ENCODE results near the gene SERPINE1. TPM values are rescaled to one million over a fixed set of nuclear protein-coding genes. Genes with fewer than 3 reads are reported as not detected.
"Not testable (repeated sequence)": the region's sequence is repeated elsewhere in the genome, so short reads cannot be mapped to it uniquely, and the experiment has no call there.

SERPINE1 gene
- polyA plus RNA-seq: 1 to 10 TPM in 2 of 3 donors, not detected in 1; 1.4 to 1.5 TPM

DNA sequence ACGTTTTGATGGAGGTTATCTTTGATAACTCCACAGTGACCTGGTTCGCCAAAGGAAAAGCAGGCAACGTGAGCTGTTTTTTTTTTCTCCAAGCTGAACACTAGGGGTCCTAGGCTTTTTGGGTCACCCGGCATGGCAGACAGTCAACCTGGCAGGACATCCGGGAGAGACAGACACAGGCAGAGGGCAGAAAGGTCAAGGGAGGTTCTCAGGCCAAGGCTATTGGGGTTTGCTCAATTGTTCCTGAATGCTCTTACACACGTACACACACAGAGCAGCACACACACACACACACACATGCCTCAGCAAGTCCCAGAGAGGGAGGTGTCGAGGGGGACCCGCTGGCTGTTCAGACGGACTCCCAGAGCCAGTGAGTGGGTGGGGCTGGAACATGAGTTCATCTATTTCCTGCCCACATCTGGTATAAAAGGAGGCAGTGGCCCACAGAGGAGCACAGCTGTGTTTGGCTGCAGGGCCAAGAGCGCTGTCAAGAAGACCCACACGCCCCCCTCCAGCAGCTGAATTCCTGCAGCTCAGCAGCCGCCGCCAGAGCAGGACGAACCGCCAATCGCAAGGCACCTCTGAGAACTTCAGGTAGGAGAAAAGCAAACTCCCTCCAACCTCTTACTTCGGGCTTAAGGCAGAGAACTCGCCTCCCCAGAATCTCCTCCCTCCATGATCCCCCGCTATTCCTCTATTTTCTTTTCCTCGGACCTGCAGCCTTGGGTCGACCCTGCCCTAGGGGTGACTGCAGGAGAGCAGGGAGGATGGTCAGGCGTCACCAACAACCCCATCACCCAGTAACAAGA is at the start of gene SERPINE1:
Gene SERPINE1 (plus strand): TSS at position 454 of the 809 bp plus-strand sequence. CDS start 1,290 bp downstream, outside the sequence.
- peak within 1 kb of the TSS; percentile 53 to 93 (median 79) for H3K27ac Mint-ChIP-seq
- H3K36me3 Mint-ChIP-seq: peaks cover 0 to 3% (median 0%) of the 10 kb centered on the region in 3 donors
- peaks cover 37 to 46% of the 10 kb centered on the region in 2 donors for H3K4me1 Mint-ChIP-seq
- peak within 1 kb of the TSS; percentile 75 to 87 (median 82) for H3K4me3 Mint-ChIP-seq
- peak; percentile 61 to 66 (median 61) for DNase-seq
- no peaks in the 10 kb centered on the region for H3K9me3 Mint-ChIP-seq
- peaks cover 11 to 33% (median 19%) of the 10 kb centered on the region in 3 donors for H3K27me3 Mint-ChIP-seq (ENCODE audit: low read depth in 3 of 3)

DNA sequence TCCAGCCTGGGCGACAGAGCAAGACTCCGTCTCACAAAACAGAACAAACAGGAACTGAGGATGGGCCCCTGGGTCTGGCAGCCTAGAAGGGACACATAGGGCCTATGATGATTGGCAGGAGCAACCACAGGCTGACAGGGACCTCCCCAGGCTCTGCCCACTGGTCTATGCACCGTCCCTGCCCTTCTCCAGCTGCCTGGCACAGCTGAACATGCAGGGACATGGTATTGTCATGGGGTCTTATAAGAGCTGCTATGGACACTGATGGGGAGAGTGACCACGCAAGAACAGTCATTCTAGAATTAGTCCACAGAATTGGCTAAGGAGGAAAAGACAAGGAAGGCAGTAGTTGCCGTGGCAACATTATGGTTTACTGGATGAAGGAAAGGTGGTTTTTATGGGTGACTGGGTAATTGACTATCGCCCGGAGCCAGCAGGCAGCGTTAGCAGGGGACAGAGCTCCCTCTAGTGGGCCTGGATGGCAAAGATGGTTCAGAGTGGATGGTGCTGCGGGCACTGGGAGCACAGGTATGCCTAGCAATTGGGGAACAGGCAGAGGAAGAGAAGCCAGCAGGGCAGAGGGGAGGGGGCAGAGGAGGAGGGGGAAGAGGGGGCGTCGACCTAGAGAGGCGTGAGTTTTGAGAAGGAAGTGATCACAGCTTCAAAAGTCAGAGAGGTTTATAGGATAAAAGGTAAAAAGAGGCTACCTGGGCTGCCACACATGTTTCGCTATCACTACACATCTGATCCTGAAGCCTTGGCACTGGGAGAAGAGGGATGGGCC is 49.4 kb upstream of the SERPINE1 start:
- no peak overlapping the region for H3K27ac Mint-ChIP-seq
- H3K9me3 Mint-ChIP-seq: peaks cover 0 to 2% (median 0%) of the 10 kb centered on the region in 6 donors
- H3K36me3 Mint-ChIP-seq: no peaks in the 10 kb centered on the region
- H3K4me1 Mint-ChIP-seq: peaks cover 0 to 1% of the 10 kb centered on the region in 2 donors
- peaks cover 2 to 16% (median 11%) of the 10 kb centered on the region in 3 donors for H3K27me3 Mint-ChIP-seq (ENCODE audit: low read depth in 3 of 3)
- peak; percentile 59 to 64 (median 61) for DNase-seq
- no peak overlapping the region for H3K4me3 Mint-ChIP-seq

DNA sequence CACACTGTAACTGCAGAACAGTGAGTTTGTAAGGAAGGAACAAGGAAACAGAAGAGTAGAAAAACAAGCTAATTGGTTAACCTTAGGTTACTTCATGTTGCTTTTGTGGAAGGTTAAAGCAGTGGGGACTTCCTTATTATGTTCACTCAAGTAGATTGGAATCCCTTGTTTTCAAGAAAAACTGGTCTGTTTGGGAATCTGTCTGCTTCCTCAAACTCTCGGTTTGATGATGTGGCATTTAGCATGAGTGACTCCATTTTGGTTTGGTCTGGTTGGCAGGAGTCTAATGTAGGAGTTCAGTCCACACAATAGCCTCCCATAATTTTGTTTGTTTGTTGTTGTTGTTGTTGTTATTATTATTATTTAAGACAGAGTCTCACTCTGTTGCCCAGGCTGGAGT is 45.5 kb upstream of the SERPINE1 start:
- Mint-ChIP-seq H3K9me3 (peaks cover 0 to 2% (median 0%) of the 10 kb centered on the region in 6 donors), H3K4me3 (no peak overlapping the region), H3K27ac (no peak overlapping the region), H3K4me1 (peaks cover 18 to 20% of the 10 kb centered on the region in 2 donors), H3K36me3 (no peaks in the 10 kb centered on the region), H3K27me3 (ENCODE audit: low read depth in 3 of 3) (peaks cover 2 to 8% (median 5%) of the 10 kb centered on the region in 3 donors)
- DNase-seq: no peak

DNA sequence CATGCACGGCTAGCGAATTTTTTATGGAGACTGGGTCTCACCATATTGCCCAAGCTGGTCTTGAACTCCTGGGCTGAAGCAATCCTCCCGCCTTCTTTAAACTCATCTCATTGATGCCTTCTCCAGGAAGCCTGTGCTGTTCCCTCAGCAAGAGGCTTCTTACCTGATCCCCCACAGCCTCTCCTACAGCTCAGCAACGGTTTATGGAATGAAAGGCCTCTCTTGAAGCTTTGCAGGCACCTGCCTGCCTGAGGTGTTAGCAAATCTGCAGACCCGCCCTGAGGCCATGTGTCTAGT is 42.1 kb upstream of the SERPINE1 start:
- Mint-ChIP-seq H3K4me3 (peak overlapping the region; percentile 95 to 100 (median 99)), H3K4me1 (peaks cover 34 to 42% of the 10 kb centered on the region in 2 donors), H3K36me3 (peaks cover 0 to 3% (median 0%) of the 10 kb centered on the region in 3 donors), H3K27ac (peak overlapping the region; percentile 97 to 100 (median 98)), H3K27me3 (ENCODE audit: low read depth in 3 of 3) (peaks cover 2 to 7% (median 2%) of the 10 kb centered on the region in 3 donors), H3K9me3 (peaks cover 0 to 2% (median 0%) of the 10 kb centered on the region in 6 donors)
- no peak for DNase-seq

DNA sequence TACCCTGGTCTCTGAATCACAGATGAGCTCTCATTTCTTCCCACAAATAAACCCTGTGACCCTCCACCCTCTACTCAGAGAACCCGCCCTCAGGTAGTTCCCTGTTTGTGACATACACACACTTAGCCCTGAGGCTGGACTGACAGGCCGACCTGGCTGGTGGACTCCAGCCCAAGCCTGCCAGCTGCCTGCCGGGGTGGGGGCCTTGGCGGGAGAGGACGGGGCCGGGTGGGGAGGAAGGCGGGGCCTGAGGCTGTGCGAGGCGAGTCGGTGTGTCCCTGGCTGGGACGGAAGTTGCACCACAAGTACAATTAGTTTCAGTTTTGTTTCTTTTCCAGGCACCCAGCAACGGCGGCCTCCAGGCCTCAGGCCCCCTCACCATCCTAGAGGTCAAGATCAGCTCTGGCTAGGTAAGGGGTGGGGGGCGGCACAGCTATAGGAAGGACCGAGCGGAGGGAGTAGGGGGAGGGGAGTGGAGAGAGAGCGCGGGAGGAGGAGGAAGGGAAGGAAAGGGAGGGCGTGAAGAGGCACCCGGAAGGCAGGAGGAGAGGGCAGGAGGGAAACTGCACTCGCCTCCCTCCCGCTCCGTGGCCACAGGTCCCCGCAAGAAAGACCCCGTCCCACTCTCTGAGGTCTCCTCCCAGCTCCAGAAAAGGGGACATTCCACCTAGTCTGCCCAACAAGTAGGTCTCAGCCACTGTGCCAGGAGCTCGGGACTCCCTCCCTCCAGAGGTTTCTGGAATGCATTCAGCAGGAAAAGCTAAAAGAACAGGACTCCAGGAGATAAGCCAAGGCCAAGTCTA is 41.5 kb upstream of the SERPINE1 start, which contains the start of gene TRIM56:
Gene TRIM56 (plus strand): TSS at position 320 of the 803 bp plus-strand sequence. CDS start 1,832 bp downstream, outside the sequence.
- Mint-ChIP-seq H3K4me1 (peaks cover 39 to 47% of the 10 kb centered on the region in 2 donors), H3K9me3 (peaks cover 0 to 2% (median 0%) of the 10 kb centered on the region in 6 donors), H3K27me3 (ENCODE audit: low read depth in 3 of 3) (peaks cover 0 to 7% (median 2%) of the 10 kb centered on the region in 3 donors), H3K36me3 (peaks cover 0 to 3% (median 0%) of the 10 kb centered on the region in 3 donors), H3K4me3 (peak within 1 kb of the TSS; percentile 95 to 100 (median 99)), H3K27ac (peak within 1 kb of the TSS; percentile 97 to 100 (median 98))
- peak; percentile 77 to 81 (median 79) for DNase-seq

DNA sequence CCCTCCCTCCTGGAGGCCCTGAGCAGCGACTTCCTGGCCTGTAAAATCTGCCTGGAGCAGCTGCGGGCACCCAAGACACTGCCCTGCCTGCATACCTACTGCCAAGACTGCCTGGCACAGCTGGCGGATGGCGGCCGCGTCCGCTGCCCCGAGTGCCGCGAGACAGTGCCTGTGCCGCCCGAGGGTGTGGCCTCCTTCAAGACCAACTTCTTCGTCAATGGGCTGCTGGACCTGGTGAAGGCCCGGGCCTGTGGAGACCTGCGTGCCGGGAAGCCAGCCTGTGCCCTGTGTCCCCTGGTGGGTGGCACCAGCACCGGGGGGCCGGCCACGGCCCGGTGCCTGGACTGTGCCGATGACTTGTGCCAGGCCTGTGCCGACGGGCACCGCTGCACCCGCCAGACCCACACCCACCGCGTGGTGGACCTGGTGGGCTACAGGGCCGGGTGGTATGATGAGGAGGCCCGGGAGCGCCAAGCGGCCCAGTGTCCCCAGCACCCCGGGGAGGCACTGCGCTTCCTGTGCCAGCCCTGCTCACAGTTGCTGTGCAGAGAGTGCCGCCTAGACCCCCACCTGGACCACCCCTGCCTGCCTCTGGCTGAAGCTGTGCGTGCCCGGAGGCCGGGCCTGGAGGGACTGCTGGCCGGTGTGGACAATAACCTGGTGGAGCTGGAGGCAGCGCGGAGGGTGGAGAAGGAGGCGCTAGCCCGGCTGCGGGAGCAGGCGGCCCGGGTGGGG is 39.4 kb upstream of the SERPINE1 start:
- Mint-ChIP-seq H3K9me3 (no peaks in the 10 kb centered on the region), H3K36me3 (peaks cover 6 to 10% (median 8%) of the 10 kb centered on the region in 3 donors), H3K27ac (no peak overlapping the region), H3K27me3 (ENCODE audit: low read depth in 3 of 3) (peaks cover 0 to 11% (median 2%) of the 10 kb centered on the region in 3 donors), H3K4me3 (peak overlapping the region in 2 of 5 donors; percentile 15 to 100), H3K4me1 (peaks cover 50 to 58% of the 10 kb centered on the region in 2 donors)
- no peak for DNase-seq

DNA sequence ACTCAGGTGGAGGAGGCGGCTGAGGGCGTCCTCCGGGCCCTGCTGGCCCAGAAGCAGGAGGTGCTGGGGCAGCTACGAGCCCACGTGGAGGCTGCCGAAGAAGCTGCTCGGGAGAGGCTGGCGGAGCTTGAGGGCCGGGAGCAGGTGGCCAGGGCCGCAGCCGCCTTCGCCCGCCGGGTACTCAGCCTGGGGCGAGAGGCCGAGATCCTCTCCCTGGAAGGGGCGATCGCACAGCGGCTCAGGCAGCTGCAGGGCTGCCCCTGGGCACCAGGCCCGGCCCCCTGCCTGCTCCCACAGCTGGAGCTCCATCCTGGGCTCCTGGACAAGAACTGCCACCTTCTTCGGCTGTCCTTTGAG is 38.9 kb upstream of the SERPINE1 start:
- H3K4me1 Mint-ChIP-seq: peaks cover 51 to 58% of the 10 kb centered on the region in 2 donors
- DNase-seq: no peak
- H3K4me3 Mint-ChIP-seq: peak overlapping the region in 1 of 5 donors; percentile 12
- no peak overlapping the region for H3K27ac Mint-ChIP-seq
- H3K27me3 Mint-ChIP-seq (ENCODE audit: low read depth in 3 of 3): peaks cover 0 to 11% (median 2%) of the 10 kb centered on the region in 3 donors
- peaks cover 6 to 14% (median 8%) of the 10 kb centered on the region in 3 donors for H3K36me3 Mint-ChIP-seq
- no peaks in the 10 kb centered on the region for H3K9me3 Mint-ChIP-seq

DNA sequence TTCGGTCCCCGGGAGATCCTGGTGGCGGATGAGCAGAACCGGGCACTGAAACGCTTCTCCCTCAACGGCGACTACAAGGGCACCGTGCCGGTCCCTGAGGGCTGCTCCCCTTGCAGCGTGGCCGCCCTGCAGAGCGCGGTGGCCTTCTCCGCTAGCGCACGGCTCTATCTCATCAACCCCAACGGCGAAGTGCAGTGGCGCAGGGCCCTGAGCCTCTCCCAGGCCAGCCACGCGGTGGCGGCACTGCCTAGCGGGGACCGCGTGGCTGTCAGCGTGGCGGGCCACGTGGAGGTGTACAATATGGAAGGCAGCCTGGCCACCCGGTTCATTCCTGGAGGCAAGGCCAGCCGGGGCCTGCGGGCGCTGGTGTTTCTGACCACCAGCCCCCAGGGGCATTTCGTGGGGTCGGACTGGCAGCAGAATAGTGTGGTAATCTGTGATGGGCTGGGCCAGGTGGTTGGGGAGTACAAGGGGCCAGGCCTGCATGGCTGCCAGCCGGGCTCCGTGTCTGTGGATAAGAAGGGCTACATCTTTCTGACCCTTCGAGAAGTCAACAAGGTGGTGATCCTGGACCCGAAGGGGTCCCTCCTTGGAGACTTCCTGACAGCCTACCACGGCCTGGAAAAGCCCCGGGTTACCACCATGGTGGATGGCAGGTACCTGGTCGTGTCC is 37.9 kb upstream of the SERPINE1 start:
- no peaks in the 10 kb centered on the region for H3K9me3 Mint-ChIP-seq
- H3K27me3 Mint-ChIP-seq (ENCODE audit: low read depth in 3 of 3): peaks cover 0 to 11% (median 2%) of the 10 kb centered on the region in 3 donors
- peak overlapping the region in 1 of 6 donors; percentile 53 for H3K27ac Mint-ChIP-seq
- H3K4me1 Mint-ChIP-seq: peaks cover 54 to 61% of the 10 kb centered on the region in 2 donors
- H3K36me3 Mint-ChIP-seq: peaks cover 6 to 14% (median 8%) of the 10 kb centered on the region in 3 donors
- no peak for DNase-seq
- H3K4me3 Mint-ChIP-seq: peak overlapping the region in 2 of 5 donors; percentile 36 to 56

DNA sequence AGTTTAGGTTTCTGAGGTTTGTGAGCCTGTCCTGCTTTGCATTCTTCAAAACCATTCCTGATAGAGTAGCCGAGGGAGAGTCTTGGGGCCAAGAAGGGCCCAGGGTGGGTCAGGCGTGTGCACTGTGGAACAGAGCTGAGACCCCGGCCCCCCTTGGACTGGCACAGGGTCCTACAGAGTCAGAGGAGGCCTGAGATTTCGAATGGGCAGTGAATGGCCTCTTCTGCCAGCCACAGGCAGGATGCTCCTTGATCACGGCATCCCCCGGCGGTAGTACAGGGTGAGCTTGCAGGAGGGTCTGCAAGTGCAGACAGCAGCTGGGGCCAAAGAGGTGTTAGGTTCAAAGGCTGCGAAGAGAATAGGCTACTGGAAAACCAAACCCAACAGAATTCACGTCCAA is 37.0 kb upstream of the SERPINE1 start:
- Mint-ChIP-seq H3K27ac (peak overlapping the region in 3 of 6 donors; percentile 35 to 53 (median 40)), H3K36me3 (peaks cover 6 to 14% (median 8%) of the 10 kb centered on the region in 3 donors)

DNA sequence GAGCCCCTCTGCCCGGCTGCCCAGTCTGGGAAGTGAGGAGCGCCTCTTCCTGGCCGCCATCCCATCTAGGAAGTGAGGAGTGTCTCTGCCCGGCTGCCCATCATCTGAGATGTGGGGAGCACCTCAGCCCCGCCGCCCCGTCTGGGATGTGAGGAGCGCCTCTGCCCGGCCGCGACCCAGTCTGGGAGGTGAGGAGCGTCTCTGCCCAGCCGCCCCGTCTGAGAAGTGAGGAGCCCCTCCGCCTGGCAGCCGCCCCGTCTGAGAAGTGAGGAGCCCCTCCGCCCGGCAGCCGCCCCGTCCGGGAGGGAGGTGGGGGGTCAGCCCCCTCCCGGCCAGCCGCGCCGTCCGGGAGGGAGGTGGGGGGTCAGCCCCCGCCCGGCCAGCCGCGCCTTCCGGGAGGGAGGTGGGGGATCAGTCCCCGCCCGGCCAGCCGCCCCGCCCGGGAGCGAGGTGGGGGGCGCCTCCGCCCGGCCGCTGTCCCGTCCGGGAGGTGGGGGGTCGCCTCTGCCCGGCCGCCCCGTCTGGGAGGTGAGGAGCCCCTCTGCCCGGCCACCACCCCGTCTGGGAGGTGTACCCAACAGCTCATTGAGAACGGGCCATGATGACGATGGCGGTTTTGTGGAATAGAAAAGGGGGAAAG is 34.5 kb upstream of the SERPINE1 start:
- Mint-ChIP-seq H3K36me3 (peaks cover 6 to 11% (median 8%) of the 10 kb centered on the region in 3 donors), H3K4me1 (peaks cover 36 to 55% of the 10 kb centered on the region in 2 donors)
- H3K4me3 Mint-ChIP-seq; H3K27ac Mint-ChIP-seq; H3K27me3 Mint-ChIP-seq (ENCODE audit: low read depth in 3 of 3); DNase-seq; H3K9me3 Mint-ChIP-seq: not testable (repeated sequence)

More for the DNA sequence above, 37.0 kb upstream of the SERPINE1 start:
- Mint-ChIP-seq H3K4me3 (peak overlapping the region in 2 of 5 donors; percentile 11 to 27), H3K4me1 (peaks cover 52 to 64% of the 10 kb centered on the region in 2 donors), H3K27me3 (ENCODE audit: low read depth in 3 of 3) (peaks cover 0 to 11% (median 2%) of the 10 kb centered on the region in 3 donors), H3K9me3 (no peaks in the 10 kb centered on the region)
- DNase-seq: no peak

DNA sequence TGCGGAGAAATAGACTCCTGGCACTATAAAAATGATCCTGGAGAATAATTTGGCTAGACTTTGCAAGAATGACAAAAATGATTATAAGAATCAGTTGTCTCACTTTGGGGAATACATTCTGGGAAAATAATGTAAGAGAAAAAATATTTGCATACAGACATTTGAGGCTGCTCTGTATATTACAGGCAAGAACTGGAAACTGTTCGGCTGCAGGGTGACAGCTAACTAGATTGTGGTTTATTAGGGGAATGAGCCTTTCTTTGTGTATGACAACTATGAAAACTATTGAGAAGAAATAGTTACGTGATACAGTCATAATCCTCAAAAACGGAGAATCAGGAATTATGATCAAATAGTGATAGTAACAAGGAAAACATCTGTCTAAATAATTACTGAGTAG is 33.0 kb upstream of the SERPINE1 start:
- Mint-ChIP-seq H3K4me3 (no peak overlapping the region), H3K36me3 (peaks cover 6 to 11% (median 8%) of the 10 kb centered on the region in 3 donors), H3K27me3 (ENCODE audit: low read depth in 3 of 3) (peaks cover 0 to 10% (median 3%) of the 10 kb centered on the region in 3 donors), H3K27ac (no peak overlapping the region), H3K9me3 (no peaks in the 10 kb centered on the region), H3K4me1 (peaks cover 37 to 51% of the 10 kb centered on the region in 2 donors)
- no peak for DNase-seq

All from immature natural killer cell (primary cell).